Kidney glomerular epithelial cell (primary cell): ENCODE measurements around the gene TMEM132D.

ENCODE experiments used
- DNase-seq: peaks from one replicate; lab custom pipeline; 2025; lab: John Stamatoyannopoulos, UW

The TMEM132D gene

GRCh38 chr12:129534966-129535750 lies 368.7 kb downstream of the TMEM132D start:
- DNase-seq, result no peak

GRCh38 chr12:129532707-129533499 lies 370.9 kb downstream of the TMEM132D start:
- no peak for DNase-seq

GRCh38 chr12:129532082-129532481 lies 371.7 kb downstream of the TMEM132D start:
- DNase-seq, result no peak

GRCh38 chr12:129530984-129531383 lies 372.8 kb downstream of the TMEM132D start:
- peak; percentile 52 for DNase-seq

GRCh38 chr12:129530517-129530916 lies 373.3 kb downstream of the TMEM132D start:
- no peak for DNase-seq

- DNase-seq, result no peak
These were observed 376.3 kb downstream of the TMEM132D start for GRCh38 chr12:129527506-129527905.

GRCh38 chr12:129523621-129524020 lies 380.2 kb downstream of the TMEM132D start:
- DNase-seq, result no peak

- DNase-seq, result no peak
These were observed 383.1 kb downstream of the TMEM132D start for GRCh38 chr12:129520739-129521138.

- no peak for DNase-seq
These were observed 400.0 kb downstream of the TMEM132D start for GRCh38 chr12:129503802-129504201.

GRCh38 chr12:129496226-129496625 lies 407.6 kb downstream of the TMEM132D start:
- DNase-seq, result no peak

GRCh38 chr12:129494766-129495165 lies 409.1 kb downstream of the TMEM132D start:
- DNase-seq, result no peak

GRCh38 chr12:129494260-129494659 lies 409.6 kb downstream of the TMEM132D start:
- no peak for DNase-seq

- no peak for DNase-seq
These were observed 414.6 kb downstream of the TMEM132D start for GRCh38 chr12:129489100-129489676.

GRCh38 chr12:129486931-129487330 lies 416.9 kb downstream of the TMEM132D start:
- no peak for DNase-seq

GRCh38 chr12:129483111-129483893 lies 420.5 kb downstream of the TMEM132D start:
- DNase-seq, result no peak

- no peak for DNase-seq
These were observed 421.9 kb downstream of the TMEM132D start for GRCh38 chr12:129481921-129482320.

- DNase-seq, result no peak
These were observed 433.6 kb downstream of the TMEM132D start for GRCh38 chr12:129470196-129470595.

GRCh38 chr12:129467726-129468125 lies 436.1 kb downstream of the TMEM132D start:
- no peak for DNase-seq

- DNase-seq, result no peak
These were observed 436.5 kb downstream of the TMEM132D start for GRCh38 chr12:129467289-129467688.

GRCh38 chr12:129466499-129466898 lies 437.3 kb downstream of the TMEM132D start:
- no peak for DNase-seq

- no peak for DNase-seq
These were observed 443.9 kb downstream of the TMEM132D start for GRCh38 chr12:129459886-129460285.

GRCh38 chr12:129446696-129447095 lies 457.1 kb downstream of the TMEM132D start:
- DNase-seq, result no peak
